Karpas-422 (cell line): ENCODE measurements around the gene KIRREL3. TPM values are rescaled to one million over a fixed set of nuclear protein-coding genes. Genes with fewer than 3 reads are reported as not detected.

Experiments used
- DNase-seq: peaks from one replicate; pipeline ENCODE4 v3.0.0-alpha.2; 2015
- H2AFZ ChIP-seq: fragments of 200-600 bp; sonication (generic); 2 replicates; pipeline ENCODE4 v1.6.1; 2014; ENCODE audit warnings: antibody characterized with exemption, low read length, mixed read lengths
- H3K27ac ChIP-seq: fragments of 200-600 bp; sonication (generic); 2 replicates; pipeline ENCODE4 v1.5.1; 2014; ENCODE audit warnings: mild to moderate bottlenecking, low read length, moderate library complexity
- H3K27me3 ChIP-seq: fragments of 200-600 bp; sonication (generic); 2 replicates; pipeline ENCODE4 v1.6.1; 2014; ENCODE audit warnings: low read length, mixed read lengths
- H3K36me3 ChIP-seq: fragments of 200-600 bp; sonication (generic); 2 replicates; pipeline ENCODE4 v1.6.1; 2014; ENCODE audit warnings: low read length, mixed read lengths; ENCODE audit not compliant: insufficient read depth
- H3K4me1 ChIP-seq: fragments of 200-600 bp; sonication (generic); 2 replicates; pipeline ENCODE4 v1.6.1; 2014; ENCODE audit warnings: mild to moderate bottlenecking, low read length, mixed read lengths
- H3K4me2 ChIP-seq: fragments of 200-600 bp; sonication (generic); 2 replicates; pipeline ENCODE4 v1.6.1; 2014; ENCODE audit warnings: low read length, low read depth, mild to moderate bottlenecking; ENCODE audit not compliant: poor library complexity, severe bottlenecking
- H3K4me3 ChIP-seq: fragments of 200-600 bp; sonication (generic); 2 replicates; pipeline ENCODE4 v1.5.1; 2014; ENCODE audit warnings: mild to moderate bottlenecking, antibody characterized with exemption, low read length, mixed read lengths
- H3K79me2 ChIP-seq: fragments of 200-600 bp; sonication (generic); 2 replicates; pipeline ENCODE4 v1.6.1; 2014; ENCODE audit warnings: mild to moderate bottlenecking, low read length, mixed read lengths
- H3K9ac ChIP-seq: fragments of 200-600 bp; sonication (generic); 2 replicates; pipeline ENCODE4 v1.6.0; 2014; ENCODE audit warnings: low read length
- H3K9me2 ChIP-seq: fragments of 200-600 bp; sonication (generic), shearing (Covaris generic); replicated peaks from 2 replicates; pipeline ENCODE4 v1.6.0; 2014; ENCODE audit warnings: mild to moderate bottlenecking, low read length, moderate library complexity; ENCODE audit not compliant: insufficient read depth
- H3K9me3 ChIP-seq: fragments of 300-700, 200-600 bp; sonication (generic); 2 replicates; pipeline ENCODE4 v1.6.1; 2014; ENCODE audit warnings: low read length, mixed read lengths
- H4K20me1 ChIP-seq: fragments of 200-600 bp; sonication (generic); 2 replicates; pipeline ENCODE4 v1.6.1; 2014; ENCODE audit warnings: mild to moderate bottlenecking, antibody characterized with exemption, low read length, low read depth; ENCODE audit not compliant: insufficient read depth
- total RNA-seq: library from RNA; depleted of rRNA; stranded (reverse); fragments of >200 nt; shearing (Covaris generic); gene quantifications from 2 replicates; pipeline ENCODE4 v1.2.3, GENCODE V29; 2014; ENCODE audit warnings: low replicate concordance; rRNA removed

KIRREL3 gene
- not detected in 2 replicates for total RNA-seq

DNA sequence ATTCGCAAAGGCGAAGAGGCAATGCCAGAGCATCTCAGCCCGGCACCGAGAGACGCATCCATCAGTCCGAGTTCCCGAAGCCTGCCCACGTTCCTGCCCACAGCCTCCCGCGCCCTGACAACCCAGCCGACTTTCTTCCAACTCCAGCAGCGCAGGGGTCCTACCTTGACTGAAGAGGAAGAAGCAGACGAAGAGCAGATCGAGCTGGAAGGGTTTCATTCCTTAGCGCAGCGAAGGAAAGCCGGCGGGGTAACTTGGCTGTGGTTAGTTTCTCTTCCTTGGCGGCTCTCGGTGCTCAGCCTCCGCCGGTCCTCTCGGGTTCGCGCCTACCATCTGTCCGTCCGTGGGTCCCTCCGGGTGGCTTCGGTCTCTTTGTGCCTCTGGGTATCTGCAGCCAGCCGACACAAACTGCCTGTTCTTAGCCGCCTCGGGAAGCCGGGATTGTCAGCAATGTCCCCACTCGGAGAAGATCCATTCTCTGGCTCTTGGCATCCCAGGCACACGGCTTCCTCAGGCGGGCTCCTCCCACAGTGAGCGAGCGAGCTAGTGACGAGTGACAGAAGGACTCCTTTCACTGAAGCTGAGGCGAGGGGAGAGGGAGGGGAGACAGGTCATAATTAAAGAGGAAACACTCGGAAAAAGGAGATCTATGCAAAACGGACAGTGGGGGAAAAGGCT, at the start of gene KIRREL3:
Gene KIRREL3, minus strand, starts transcription at position 480 of the 678 bp plus-strand sequence.
- Histone ChIP-seq H3K4me3 (no peak within 1 kb of the TSS), H4K20me1 (no peaks in the 10 kb centered on the region), H3K9me2 (no peaks in the 10 kb centered on the region), H3K4me2 (no peak within 1 kb of the TSS), H3K4me1 (peaks cover 5% of the 10 kb centered on the region; the same call in 1 of the 2 replicates), H3K27ac (no peak within 1 kb of the TSS), H3K79me2 (no peaks in the 10 kb centered on the region), H3K9me3 (no peaks in the 10 kb centered on the region), H2AFZ (no peak within 1 kb of the TSS), H3K36me3 (no peaks in the 10 kb centered on the region), H3K27me3 (no peaks in the 10 kb centered on the region), H3K9ac (no peak within 1 kb of the TSS)
- DNase-seq = no peak

- Histone ChIP-seq H3K27me3 (no peaks in the 10 kb centered on the region), H3K9me3 (no peaks in the 10 kb centered on the region), H3K4me1 (no peaks in the 10 kb centered on the region), H3K27ac (no peak overlapping the region), H3K4me3 (no peak overlapping the region), H3K4me2 (no peak overlapping the region), H2AFZ (no peak overlapping the region), H3K9ac (no peak overlapping the region), H3K9me2 (no peaks in the 10 kb centered on the region), H3K36me3 (no peaks in the 10 kb centered on the region), H3K79me2 (no peaks in the 10 kb centered on the region), H4K20me1 (no peaks in the 10 kb centered on the region)
- no peak for DNase-seq
Measured at GRCh38 chr11:127050186-127050585, 49.6 kb upstream of the KIRREL3 start.

- no peak for DNase-seq
- Histone ChIP-seq H3K9me2 (no peaks in the 10 kb centered on the region), H4K20me1 (no peaks in the 10 kb centered on the region), H2AFZ (no peak overlapping the region), H3K4me3 (no peak overlapping the region), H3K4me2 (no peak overlapping the region), H3K9me3 (no peaks in the 10 kb centered on the region), H3K27me3 (no peaks in the 10 kb centered on the region), H3K36me3 (no peaks in the 10 kb centered on the region), H3K4me1 (no peaks in the 10 kb centered on the region), H3K27ac (no peak overlapping the region), H3K79me2 (no peaks in the 10 kb centered on the region), H3K9ac (no peak overlapping the region)
Measured at GRCh38 chr11:127049486-127049885, 48.9 kb upstream of the KIRREL3 start.

- Histone ChIP-seq H3K9me2 (no peaks in the 10 kb centered on the region), H3K4me3 (no peak overlapping the region), H3K4me1 (no peaks in the 10 kb centered on the region), H3K27me3 (no peaks in the 10 kb centered on the region), H3K4me2 (no peak overlapping the region), H3K36me3 (no peaks in the 10 kb centered on the region), H2AFZ (no peak overlapping the region), H3K9me3 (no peaks in the 10 kb centered on the region), H3K27ac (no peak overlapping the region), H3K9ac (no peak overlapping the region), H4K20me1 (no peaks in the 10 kb centered on the region), H3K79me2 (no peaks in the 10 kb centered on the region)
- DNase-seq = no peak
Measured at GRCh38 chr11:127044535-127044934, 44.0 kb upstream of the KIRREL3 start.

DNA sequence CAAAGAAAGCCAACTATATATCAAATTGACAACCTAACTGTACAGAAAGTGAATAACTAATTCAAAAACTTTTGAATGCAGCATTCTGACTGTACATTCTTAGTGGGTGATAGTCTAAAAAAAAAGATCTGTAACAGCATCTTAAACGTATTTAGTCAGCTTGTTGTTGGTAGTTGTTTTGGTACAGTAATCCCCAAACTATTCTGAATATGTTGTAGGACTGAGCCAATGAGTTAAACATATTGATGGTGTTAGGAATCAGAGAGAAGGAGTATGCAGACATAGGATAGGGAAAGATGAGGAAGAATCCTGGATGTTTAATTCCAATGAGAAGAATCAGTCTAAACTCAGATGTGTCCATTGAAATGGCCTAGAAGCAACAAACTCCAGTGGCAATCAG, 41.9 kb upstream of the KIRREL3 start:
- Histone ChIP-seq H3K36me3 (no peaks in the 10 kb centered on the region), H2AFZ (no peak overlapping the region), H4K20me1 (no peaks in the 10 kb centered on the region), H3K27ac (no peak overlapping the region), H3K79me2 (no peaks in the 10 kb centered on the region), H3K9me2 (no peaks in the 10 kb centered on the region), H3K4me3 (no peak overlapping the region), H3K4me1 (no peaks in the 10 kb centered on the region), H3K9me3 (no peaks in the 10 kb centered on the region), H3K9ac (no peak overlapping the region), H3K4me2 (no peak overlapping the region), H3K27me3 (no peaks in the 10 kb centered on the region)
- DNase-seq = no peak

DNA sequence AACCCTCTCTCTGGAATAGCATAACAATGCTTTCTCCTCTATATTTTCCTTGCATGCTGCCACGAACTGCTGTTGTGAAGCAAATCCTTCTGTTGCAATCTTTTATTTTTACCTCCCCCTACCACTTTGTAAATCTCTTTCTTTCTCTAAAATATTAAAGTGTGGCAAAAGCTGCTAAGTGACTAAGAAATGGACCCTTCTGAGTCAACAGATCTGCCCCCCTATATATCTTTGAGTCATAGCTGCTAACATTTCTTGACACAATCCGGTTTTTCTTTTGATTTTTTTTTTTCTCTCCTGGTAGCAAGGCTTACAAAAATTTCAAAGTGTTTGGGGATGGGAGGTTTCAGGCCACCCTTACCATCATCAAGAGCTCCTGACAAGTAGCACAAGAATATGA, 39.0 kb upstream of the KIRREL3 start:
- Histone ChIP-seq H3K9me3 (no peaks in the 10 kb centered on the region), H3K4me1 (no peaks in the 10 kb centered on the region), H3K36me3 (no peaks in the 10 kb centered on the region), H3K4me2 (no peak overlapping the region), H3K4me3 (no peak overlapping the region), H3K9ac (no peak overlapping the region), H3K27me3 (no peaks in the 10 kb centered on the region), H4K20me1 (no peaks in the 10 kb centered on the region), H3K27ac (no peak overlapping the region), H3K9me2 (no peaks in the 10 kb centered on the region), H3K79me2 (no peaks in the 10 kb centered on the region), H2AFZ (no peak overlapping the region)
- DNase-seq = no peak

DNA sequence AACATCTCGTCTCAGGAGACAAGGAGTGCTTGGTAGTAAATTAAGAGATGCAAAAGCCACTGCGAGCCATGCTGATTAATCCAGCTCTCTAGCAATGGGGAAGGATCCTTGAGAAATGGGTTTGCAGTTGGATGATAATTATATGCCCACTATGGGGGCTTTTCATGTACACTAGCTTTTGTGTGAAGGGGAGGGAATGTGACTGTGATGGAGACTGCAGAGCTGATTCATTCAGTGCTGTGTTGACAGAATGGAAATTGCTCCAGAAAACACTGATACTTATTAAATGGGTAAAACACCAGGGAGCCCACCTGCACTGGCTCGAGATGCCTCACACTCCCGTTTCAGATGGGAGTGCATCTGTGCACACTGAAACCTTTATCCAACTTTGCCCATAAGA, 37.0 kb upstream of the KIRREL3 start:
- Histone ChIP-seq H3K4me3 (no peak overlapping the region), H3K27ac (no peak overlapping the region), H3K4me1 (no peaks in the 10 kb centered on the region), H3K27me3 (no peaks in the 10 kb centered on the region), H3K9ac (no peak overlapping the region), H4K20me1 (no peaks in the 10 kb centered on the region), H3K79me2 (no peaks in the 10 kb centered on the region), H3K9me3 (no peaks in the 10 kb centered on the region), H3K36me3 (no peaks in the 10 kb centered on the region), H3K9me2 (no peaks in the 10 kb centered on the region), H3K4me2 (no peak overlapping the region), H2AFZ (no peak overlapping the region)
- no peak for DNase-seq

GRCh38 chr11:127037001-127037400, 36.4 kb upstream of the KIRREL3 start:
- H3K9me3 ChIP-seq = no peaks in the 10 kb centered on the region
- no peak overlapping the region for H3K9ac ChIP-seq
- no peaks in the 10 kb centered on the region for H3K9me2 ChIP-seq

More at GRCh38 chr11:127037001-127037400, 36.4 kb upstream of the KIRREL3 start:
- H3K27me3 ChIP-seq = no peaks in the 10 kb centered on the region
- H3K4me2 ChIP-seq = no peak overlapping the region
- H2AFZ ChIP-seq = no peak overlapping the region
- DNase-seq = no peak
- no peaks in the 10 kb centered on the region for H3K4me1 ChIP-seq
- no peaks in the 10 kb centered on the region for H3K79me2 ChIP-seq
- H3K36me3 ChIP-seq = no peaks in the 10 kb centered on the region
- H4K20me1 ChIP-seq = no peaks in the 10 kb centered on the region
- H3K27ac ChIP-seq = no peak overlapping the region
- H3K4me3 ChIP-seq = no peak overlapping the region
